Activated CD4-positive, alpha-beta T cell treated with anti-CD3 and anti-CD28 coated beads, Interleukin-2, amount 10 ng/mL, durations not matched to agents 7 days and 5 days (primary cell): Measurements from ENCODE around the gene COASY. TPM values are rescaled to one million over a fixed set of nuclear protein-coding genes. Genes with fewer than 3 reads are reported as not detected.
"Not testable (repeated sequence)": the region's sequence is repeated elsewhere in the genome, so short reads cannot be mapped to it uniquely, and the experiment has no call there.

Source experiments
- CTCF ChIA-PET: fragments of 350-600 bp; sonication (Branson Sonifier 250); formaldehyde crosslinking; loops from one replicate; lab custom pipeline; 2021; ENCODE audit warnings: antibody characterized with exemption; lab: Charles Lee
- POLR2A ChIA-PET: fragments of 350-600 bp; sonication (Branson Sonifier 250); formaldehyde crosslinking; loops from one replicate; lab custom pipeline; 2021; ENCODE audit warnings: antibody characterized with exemption; lab: Charles Lee
- DNase-seq: peaks from one replicate; pipeline ENCODE4 v3.0.0-alpha.2; 2020
- H3K27ac Mint-ChIP-seq: one replicate; pipeline ENCODE4 v1.8.0; 2021; ENCODE audit warnings: mild to moderate bottlenecking, moderate library complexity, mixed read lengths
- H3K27me3 Mint-ChIP-seq: one replicate; pipeline ENCODE4 v1.8.0; 2021; ENCODE audit warnings: mixed read lengths
- H3K36me3 Mint-ChIP-seq: one replicate; pipeline ENCODE4 v1.8.0; 2021; ENCODE audit warnings: low read depth, mixed read lengths
- H3K4me1 Mint-ChIP-seq: one replicate; pipeline ENCODE4 v1.8.0; 2021; ENCODE audit warnings: mixed read lengths
- H3K4me3 Mint-ChIP-seq: one replicate; pipeline ENCODE4 v1.8.0; 2021; ENCODE audit warnings: mild to moderate bottlenecking, moderate library complexity, mixed read lengths
- H3K9me3 Mint-ChIP-seq: one replicate; pipeline ENCODE4 v1.8.0; 2021; ENCODE audit warnings: mixed read lengths
- total RNA-seq, 2 experiments: library from RNA; stranded (reverse); gene quantifications; one replicate each; pipeline ENCODE4 v1.2.3, GENCODE V29; 2021

The COASY gene
- total RNA-seq, 2 experiments from 2014 or later = 72.5 to 86.1 TPM

- H3K4me3 Mint-ChIP-seq = peak within 1 kb of the TSS; percentile 78
- H3K9me3 Mint-ChIP-seq = no peaks in the 10 kb centered on the region
- H3K4me1 Mint-ChIP-seq = peaks cover 51% of the 10 kb centered on the region
- H3K27me3 Mint-ChIP-seq = peaks cover 5% of the 10 kb centered on the region
- ChIA-PET POLR2A (interaction anchor here (0.6 to 0.9 kb wide), 3 partner anchors 9 to 491 kb away, joined by 3 to 6 read pairs (median 3); no protein-coding TSS in a partner anchor), CTCF (interaction anchor here (0.8 to 2.0 kb wide), 9 partner anchors 9 to 677 kb away, joined by 3 to 11 read pairs (median 3); no protein-coding TSS in a partner anchor)
- peaks cover 7% of the 10 kb centered on the region for H3K36me3 Mint-ChIP-seq
- peak; percentile 85 for DNase-seq
- H3K27ac Mint-ChIP-seq = peak within 1 kb of the TSS; percentile 83
Measured at GRCh38 chr17:42536048-42536371, 25.9 kb upstream of the COASY start, which contains the start of gene NAGLU. Gene NAGLU, plus strand, starts transcription at chr17:42536241. Its CDS starts 32 bp downstream, at chr17:42536273.

GRCh38 chr17:42536372-42537155 is 25.4 kb upstream of the COASY start:
- peak; percentile 75 for DNase-seq
- H3K36me3 Mint-ChIP-seq = peaks cover 8% of the 10 kb centered on the region
- POLR2A ChIA-PET = interaction anchor here (0.6 to 0.9 kb wide), 2 partner anchors 42 to 492 kb away, joined by 3 to 6 read pairs; no protein-coding TSS in a partner anchor
- peak overlapping the region; percentile 78 for H3K4me3 Mint-ChIP-seq
- peaks cover 5% of the 10 kb centered on the region for H3K27me3 Mint-ChIP-seq
- peaks cover 51% of the 10 kb centered on the region for H3K4me1 Mint-ChIP-seq
- CTCF ChIA-PET = interaction anchor here (0.6 to 2.0 kb wide), 11 partner anchors 10 to 678 kb away, joined by 3 to 11 read pairs (median 3); no protein-coding TSS in a partner anchor
- no peaks in the 10 kb centered on the region for H3K9me3 Mint-ChIP-seq
- peak overlapping the region; percentile 83 for H3K27ac Mint-ChIP-seq

GRCh38 chr17:42537156-42537805 is 24.7 kb upstream of the COASY start:
- Mint-ChIP-seq H3K9me3 (no peaks in the 10 kb centered on the region), H3K27me3 (peaks cover 5% of the 10 kb centered on the region), H3K4me3 (peak overlapping the region; percentile 78), H3K36me3 (peaks cover 9% of the 10 kb centered on the region), H3K4me1 (peaks cover 52% of the 10 kb centered on the region), H3K27ac (peak overlapping the region; percentile 83)
- ChIA-PET POLR2A (no interaction called here), CTCF (interaction anchor here (0.8 to 1.3 kb wide), 3 partner anchors 10 to 215 kb away, joined by 3 to 6 read pairs (median 3); no protein-coding TSS in a partner anchor)
- no peak for DNase-seq

DNA sequence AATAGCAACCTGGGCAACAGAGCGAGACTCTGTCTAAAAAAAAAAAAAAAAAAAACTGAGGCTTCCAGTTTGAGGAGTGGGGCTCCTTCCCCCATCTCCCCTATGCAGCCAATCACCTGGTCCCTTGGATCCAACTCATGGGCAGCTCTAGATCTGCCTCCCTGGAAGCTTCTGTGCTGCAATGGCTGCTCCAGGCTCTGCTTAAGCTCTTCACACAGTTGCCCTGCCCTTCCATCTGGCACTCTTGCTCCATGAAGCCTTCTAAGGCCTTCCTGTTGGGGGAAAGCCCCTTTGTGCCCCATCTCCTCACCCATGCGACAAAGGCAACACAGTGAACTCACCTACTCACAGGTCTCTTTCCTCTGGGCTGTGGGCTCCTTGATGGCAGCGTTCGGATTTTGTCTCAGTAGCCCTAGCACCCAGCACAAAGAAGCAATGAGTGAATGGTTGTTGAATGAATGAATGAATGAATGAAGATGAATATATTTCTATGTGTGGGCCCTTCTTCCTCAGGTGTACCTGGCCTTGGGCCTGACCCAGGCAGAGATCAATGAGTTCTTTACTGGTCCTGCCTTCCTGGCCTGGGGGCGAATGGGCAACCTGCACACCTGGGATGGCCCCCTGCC is 24.0 kb upstream of the COASY start:
- peaks cover 52% of the 10 kb centered on the region for H3K4me1 Mint-ChIP-seq
- POLR2A ChIA-PET = no interaction called here

GRCh38 chr17:42538482-42538881 is 23.5 kb upstream of the COASY start:
- Mint-ChIP-seq H3K27ac (no peak overlapping the region), H3K36me3 (peaks cover 9% of the 10 kb centered on the region), H3K4me1 (peaks cover 50% of the 10 kb centered on the region), H3K27me3 (peaks cover 3% of the 10 kb centered on the region), H3K4me3 (no peak overlapping the region), H3K9me3 (no peaks in the 10 kb centered on the region)
- no peak for DNase-seq
- CTCF ChIA-PET = interaction anchor here (1.0 kb wide), 1 partner anchor 381 kb away, joined by 3 read pairs; no protein-coding TSS in a partner anchor
- POLR2A ChIA-PET = no interaction called here

More for the DNA sequence above, 24.0 kb upstream of the COASY start:
- Mint-ChIP-seq H3K27me3 (peaks cover 5% of the 10 kb centered on the region), H3K36me3 (peaks cover 9% of the 10 kb centered on the region), H3K9me3 (no peaks in the 10 kb centered on the region), H3K4me3 (peak overlapping the region; percentile 78), H3K27ac (peak overlapping the region; percentile 67)
- DNase-seq = no peak
- CTCF ChIA-PET = interaction anchor here (1.0 kb wide), 1 partner anchor 381 kb away, joined by 3 read pairs; no protein-coding TSS in a partner anchor

- H3K9me3 Mint-ChIP-seq, DNase-seq, H3K36me3 Mint-ChIP-seq, H3K4me3 Mint-ChIP-seq, POLR2A ChIA-PET, H3K27me3 Mint-ChIP-seq: not testable (repeated sequence)
- H3K4me1 Mint-ChIP-seq = peaks cover 43% of the 10 kb centered on the region
- peak overlapping the region; percentile 76 for H3K27ac Mint-ChIP-seq
- CTCF ChIA-PET = interaction anchor here (0.6 to 1.8 kb wide), 4 partner anchors 9 to 226 kb away, joined by 3 to 9 read pairs (median 4); no protein-coding TSS in a partner anchor
Measured at GRCh38 chr17:42540558-42540957, 21.4 kb upstream of the COASY start.

GRCh38 chr17:42541041-42541833 is 20.7 kb upstream of the COASY start:
- peaks cover 41% of the 10 kb centered on the region for H3K4me1 Mint-ChIP-seq
- ChIA-PET POLR2A (interaction anchor here (0.7 kb wide), 1 partner anchor 299 kb away, joined by 3 read pairs; no protein-coding TSS in a partner anchor), CTCF (interaction anchor here (0.5 to 1.8 kb wide), 8 partner anchors 10 to 1660 kb away, joined by 3 to 9 read pairs (median 4); no protein-coding TSS in a partner anchor)
- H3K27ac Mint-ChIP-seq = peak overlapping the region; percentile 77
- no peak for DNase-seq
- H3K4me3 Mint-ChIP-seq = peak overlapping the region; percentile 14
- no peaks in the 10 kb centered on the region for H3K9me3 Mint-ChIP-seq
- H3K27me3 Mint-ChIP-seq = no peaks in the 10 kb centered on the region
- peaks cover 9% of the 10 kb centered on the region for H3K36me3 Mint-ChIP-seq

DNA sequence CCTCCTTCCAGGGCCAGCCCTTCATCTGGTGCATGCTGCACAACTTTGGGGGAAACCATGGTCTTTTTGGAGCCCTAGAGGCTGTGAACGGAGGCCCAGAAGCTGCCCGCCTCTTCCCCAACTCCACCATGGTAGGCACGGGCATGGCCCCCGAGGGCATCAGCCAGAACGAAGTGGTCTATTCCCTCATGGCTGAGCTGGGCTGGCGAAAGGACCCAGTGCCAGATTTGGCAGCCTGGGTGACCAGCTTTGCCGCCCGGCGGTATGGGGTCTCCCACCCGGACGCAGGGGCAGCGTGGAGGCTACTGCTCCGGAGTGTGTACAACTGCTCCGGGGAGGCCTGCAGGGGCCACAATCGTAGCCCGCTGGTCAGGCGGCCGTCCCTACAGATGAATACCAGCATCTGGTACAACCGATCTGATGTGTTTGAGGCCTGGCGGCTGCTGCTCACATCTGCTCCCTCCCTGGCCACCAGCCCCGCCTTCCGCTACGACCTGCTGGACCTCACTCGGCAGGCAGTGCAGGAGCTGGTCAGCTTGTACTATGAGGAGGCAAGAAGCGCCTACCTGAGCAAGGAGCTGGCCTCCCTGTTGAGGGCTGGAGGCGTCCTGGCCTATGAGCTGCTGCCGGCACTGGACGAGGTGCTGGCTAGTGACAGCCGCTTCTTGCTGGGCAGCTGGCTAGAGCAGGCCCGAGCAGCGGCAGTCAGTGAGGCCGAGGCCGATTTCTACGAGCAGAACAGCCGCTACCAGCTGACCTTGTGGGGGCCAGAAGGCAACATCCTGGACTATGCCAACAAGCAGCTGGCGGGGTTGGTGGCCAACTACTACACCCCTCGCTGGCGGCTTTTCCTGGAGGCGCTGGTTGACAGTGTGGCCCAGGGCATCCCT is 18.5 kb upstream of the COASY start:
- ChIA-PET CTCF (interaction anchor here (1.2 to 1.4 kb wide), 3 partner anchors 9 to 34 kb away, joined by 3 to 4 read pairs (median 4); partner anchors contain the start of gene PSMC3IP), POLR2A (interaction anchor here (0.6 kb wide), 1 partner anchor 249 kb away, joined by 3 read pairs; no protein-coding TSS in a partner anchor)
- peaks cover 9% of the 10 kb centered on the region for H3K36me3 Mint-ChIP-seq
- H3K4me1 Mint-ChIP-seq = peaks cover 26% of the 10 kb centered on the region
- H3K27ac Mint-ChIP-seq = no peak overlapping the region
- no peak overlapping the region for H3K4me3 Mint-ChIP-seq
- no peaks in the 10 kb centered on the region for H3K27me3 Mint-ChIP-seq
- no peak for DNase-seq
- no peaks in the 10 kb centered on the region for H3K9me3 Mint-ChIP-seq

- H3K9me3 Mint-ChIP-seq = no peaks in the 10 kb centered on the region
- H3K27me3 Mint-ChIP-seq = no peaks in the 10 kb centered on the region
- POLR2A ChIA-PET = no interaction called here
- H3K36me3 Mint-ChIP-seq = peaks cover 2% of the 10 kb centered on the region
- no peak overlapping the region for H3K27ac Mint-ChIP-seq
- peaks cover 29% of the 10 kb centered on the region for H3K4me1 Mint-ChIP-seq
- CTCF ChIA-PET = interaction anchor here (1.2 kb wide), 1 partner anchor 34 kb away, joined by 3 read pairs; no protein-coding TSS in a partner anchor
- no peak for DNase-seq
- H3K4me3 Mint-ChIP-seq = no peak overlapping the region
Measured at GRCh38 chr17:42544874-42545283, 17.1 kb upstream of the COASY start.

DNA sequence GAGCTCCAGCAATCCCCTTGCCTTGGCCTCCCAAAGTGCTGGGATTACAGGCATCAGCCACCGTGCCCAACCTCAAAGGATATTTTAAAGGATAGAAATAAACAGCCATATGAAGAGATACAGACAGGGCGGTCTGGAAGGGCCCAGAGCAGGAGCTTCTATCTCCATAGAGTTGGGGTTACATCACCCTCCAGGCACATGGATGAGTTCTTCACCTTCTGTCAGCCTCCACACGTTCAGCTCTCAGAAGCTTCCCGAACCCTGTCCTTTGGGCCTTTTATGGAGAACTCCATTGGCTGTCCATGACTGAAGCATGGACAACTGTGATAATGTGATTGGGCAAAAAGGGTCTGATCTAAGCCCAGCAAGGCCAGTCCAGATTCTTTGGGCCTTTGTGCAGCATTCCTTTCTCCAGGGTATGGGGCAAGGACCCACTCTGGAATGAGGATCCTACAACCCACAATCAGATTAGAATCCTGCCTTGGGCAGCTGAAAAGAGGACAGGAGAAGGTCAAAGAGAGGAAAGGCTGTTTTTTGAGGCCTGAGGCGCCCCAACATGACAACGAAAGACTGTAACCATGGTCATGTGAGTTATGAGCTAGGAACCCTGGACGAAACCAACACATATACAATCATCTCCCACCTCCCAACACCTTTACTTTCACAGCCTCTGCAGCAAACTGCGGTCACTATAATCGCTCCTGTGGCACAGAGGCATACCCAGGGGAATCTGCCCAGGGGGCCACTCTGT is 16.0 kb upstream of the COASY start:
- H3K27ac Mint-ChIP-seq, H3K4me3 Mint-ChIP-seq, H3K36me3 Mint-ChIP-seq, H3K9me3 Mint-ChIP-seq, POLR2A ChIA-PET, H3K27me3 Mint-ChIP-seq, DNase-seq: not testable (repeated sequence)
- CTCF ChIA-PET = interaction anchor here (1.2 kb wide), 1 partner anchor 33 kb away, joined by 3 read pairs; no protein-coding TSS in a partner anchor
- H3K4me1 Mint-ChIP-seq = peaks cover 21% of the 10 kb centered on the region
